GM12891 (cell line): ENCODE data around the gene ANO9.

Experiments
- POLR2A ChIP-seq: IDR thresholded peaks from 2 replicates; pipeline ENCODE4 v1.6.1; 2011; ENCODE audit warnings: low read depth, low read length, control low read depth
- POLR2AphosphoS5 ChIP-seq: IDR thresholded peaks from 2 replicates; pipeline ENCODE4 v1.6.1; 2011; ENCODE audit warnings: low read depth, low read length, control low read depth

DNA sequence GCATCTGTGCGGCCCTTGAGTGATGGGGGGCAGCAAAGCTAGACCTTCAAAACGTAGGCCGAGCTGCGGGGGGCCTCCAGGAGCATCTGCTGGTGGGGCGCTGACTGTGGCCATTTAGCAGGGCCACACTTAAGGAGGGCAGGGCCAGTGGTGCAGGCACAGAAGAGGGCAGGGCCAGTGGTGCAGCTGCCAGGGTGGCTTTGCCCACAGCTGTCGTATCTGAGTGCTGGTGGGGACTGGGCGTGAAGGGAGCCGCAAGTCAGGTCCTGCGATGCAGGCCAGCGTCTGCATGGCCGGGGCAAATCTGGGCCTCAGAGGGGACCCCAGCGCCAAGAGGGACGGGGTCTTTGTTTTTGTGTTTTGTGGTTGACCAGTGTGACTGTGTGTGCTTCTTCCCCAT, 37.5 kb upstream of the ANO9 start:
- TF ChIP-seq POLR2AphosphoS5 (no peak), POLR2A (no peak)
